NCI-H187 treated with DMSO at 0.1 percent for 48 hours (cell line): Measurements from ENCODE around the gene BMPR1A.

Experiments
- DNase-seq: peaks from one replicate; lab custom pipeline; 2025; lab: John Stamatoyannopoulos, UW

The BMPR1A gene

GRCh38 chr10:86756511-86757112, at the start of gene BMPR1A:
Gene BMPR1A, plus strand, starts transcription at chr10:86756619. Its CDS starts 119,400 bp downstream, at chr10:86876019.
- DNase-seq: no peak

- DNase-seq: no peak
These were observed 49.4 kb upstream of the BMPR1A start for GRCh38 chr10:86706977-86707376.

DNA sequence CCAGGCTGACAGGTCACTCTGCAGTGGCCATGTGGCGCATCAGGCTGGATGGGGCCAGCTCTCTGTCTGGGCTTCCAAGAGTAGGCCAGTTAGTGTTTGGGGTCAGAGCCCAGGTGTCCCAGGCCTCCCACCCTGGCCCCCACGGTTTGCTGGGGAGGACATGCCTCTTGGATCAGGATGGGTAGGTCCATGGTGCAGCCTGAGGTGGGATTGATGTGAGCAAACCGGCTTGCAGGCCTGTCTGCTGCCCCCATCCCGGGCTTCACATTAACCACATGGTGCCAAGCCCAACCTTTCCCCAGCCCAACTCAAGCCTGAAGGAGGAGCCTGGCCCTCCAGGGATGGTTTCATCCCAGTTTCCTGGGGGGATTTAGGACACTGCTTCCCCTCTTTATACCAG, 48.9 kb upstream of the BMPR1A start:
- no peak for DNase-seq

- no peak for DNase-seq
These were observed 48.2 kb upstream of the BMPR1A start for GRCh38 chr10:86708068-86708782.

DNA sequence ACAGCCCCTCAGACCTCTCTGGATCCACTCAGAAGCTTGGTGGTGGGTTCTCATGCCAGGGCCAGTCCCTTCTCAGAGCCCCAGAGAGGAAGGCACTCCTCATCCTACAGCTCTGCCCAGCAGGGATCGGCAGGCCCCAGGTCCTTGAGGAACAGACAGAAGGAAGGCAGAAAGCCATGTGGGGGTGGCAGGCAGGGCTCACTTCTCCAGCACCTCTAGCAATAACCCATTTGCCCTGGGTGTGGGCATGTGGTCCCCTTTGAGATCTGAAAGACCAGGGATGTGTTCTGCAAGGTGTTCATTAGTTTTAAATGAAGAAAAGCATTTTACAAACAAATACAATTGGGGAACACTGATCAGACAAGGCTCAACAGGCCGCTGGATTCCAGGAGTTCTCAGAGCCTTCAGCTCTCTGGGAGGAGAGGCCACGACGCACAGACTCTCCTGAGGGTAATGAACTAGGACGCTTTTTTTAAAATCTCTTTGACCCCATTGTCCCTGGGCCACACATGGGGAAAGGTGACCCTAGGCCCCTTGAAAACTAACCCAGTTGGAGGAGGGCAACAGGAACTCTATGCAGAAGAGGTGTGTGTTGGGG, 47.5 kb upstream of the BMPR1A start:
- no peak for DNase-seq

DNA sequence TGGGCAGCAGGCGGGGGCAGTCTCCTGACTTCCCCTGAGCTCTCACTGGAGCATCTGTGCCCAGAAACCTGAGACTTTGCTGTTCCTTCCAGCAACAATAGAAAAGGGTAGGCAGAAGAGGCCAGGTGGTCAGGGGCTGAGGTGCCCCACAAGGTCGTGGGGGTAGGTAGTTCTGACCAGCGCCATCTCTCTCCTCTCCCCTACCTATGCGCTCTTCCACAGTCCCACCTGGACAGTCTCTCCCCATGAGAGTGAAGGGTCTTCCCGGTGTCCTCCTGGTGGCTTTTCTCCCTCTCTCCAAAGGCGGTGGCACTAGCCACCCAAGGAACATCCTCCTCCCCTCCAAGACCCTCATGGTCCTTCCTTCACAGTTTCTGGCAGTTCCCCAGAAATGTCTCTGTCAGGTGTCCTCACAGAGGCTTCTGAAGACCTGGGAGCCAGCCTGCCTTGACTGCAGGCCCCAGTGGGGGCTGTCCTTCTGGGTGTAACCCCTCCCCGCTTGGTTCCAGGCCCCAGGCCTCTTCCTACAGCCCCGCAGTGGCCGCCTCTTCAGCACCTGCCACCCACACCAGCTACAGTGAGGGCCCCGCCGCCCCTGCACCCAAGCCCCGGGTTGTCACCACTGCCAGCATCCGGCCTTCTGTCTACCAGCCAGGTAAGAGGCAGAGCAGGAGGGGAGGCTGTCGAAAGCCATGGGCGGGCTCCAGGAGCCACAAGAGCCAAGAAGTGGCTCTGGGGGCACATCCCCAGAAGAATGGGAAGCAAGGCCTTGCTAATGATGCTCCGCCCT, 46.8 kb upstream of the BMPR1A start:
- no peak for DNase-seq

- DNase-seq: no peak
These were observed 45.4 kb upstream of the BMPR1A start for GRCh38 chr10:86710987-86711512.

DNA sequence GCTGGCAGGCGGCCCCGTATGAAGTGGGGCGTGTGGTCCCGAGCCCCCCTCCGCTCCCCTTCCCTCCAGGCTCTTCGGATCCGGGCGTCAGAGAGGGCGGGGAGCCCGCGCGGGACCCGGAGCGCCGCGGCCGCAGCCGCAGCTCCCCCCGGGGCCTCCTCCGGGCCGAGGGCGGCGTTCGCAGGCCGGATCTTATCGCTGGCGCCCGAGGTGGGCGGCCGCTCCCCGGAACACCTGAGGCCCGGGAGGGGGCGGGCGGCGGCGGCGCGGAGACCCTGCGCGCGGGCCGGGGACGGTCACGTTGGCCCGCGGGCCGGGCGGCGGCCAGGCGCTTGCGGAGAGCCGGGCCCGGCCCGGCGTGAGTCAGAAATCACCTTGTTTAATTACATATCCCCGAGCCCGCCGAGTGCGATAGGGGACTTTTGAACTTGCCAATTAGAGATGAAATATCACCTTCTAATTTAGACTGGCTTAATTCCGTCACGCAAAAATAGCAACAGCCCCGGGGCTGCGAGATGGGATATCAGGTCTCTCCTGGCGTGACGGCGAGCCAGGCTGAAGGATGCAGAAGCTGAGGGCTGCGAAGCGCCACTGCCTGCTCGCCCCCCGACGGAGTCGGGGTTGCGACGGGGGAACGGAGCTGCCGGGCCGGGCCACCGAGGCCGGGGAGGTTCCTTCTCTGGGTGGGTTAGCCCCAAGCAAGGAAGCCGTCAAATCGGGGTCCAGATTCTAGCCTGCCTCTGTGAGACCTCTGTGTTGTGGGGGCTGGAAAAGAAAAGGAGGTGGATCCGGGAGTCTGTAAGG, 44.7 kb upstream of the BMPR1A start:
- DNase-seq: no peak

DNA sequence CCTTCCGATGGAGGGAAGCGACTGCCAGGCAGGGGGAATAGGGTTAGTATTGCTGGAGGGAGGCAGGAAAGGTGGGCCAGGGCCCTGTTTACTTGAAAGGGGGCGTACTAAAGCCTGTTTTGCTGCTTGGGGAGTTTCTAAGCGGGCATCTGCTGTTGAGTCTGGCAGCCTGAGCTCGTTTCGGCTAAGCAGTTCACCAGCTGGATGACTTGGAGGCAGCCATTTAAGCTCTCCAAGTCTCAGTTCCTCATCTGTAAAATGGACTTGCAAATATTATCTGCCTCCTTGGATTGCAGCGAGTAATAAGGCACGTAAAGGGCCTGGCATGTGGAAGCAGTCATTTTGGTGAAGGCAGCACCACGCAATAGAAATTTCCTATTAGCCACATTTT, 44.1 kb upstream of the BMPR1A start:
- no peak for DNase-seq

GRCh38 chr10:86715156-86715795, 41.1 kb upstream of the BMPR1A start:
- DNase-seq: no peak

DNA sequence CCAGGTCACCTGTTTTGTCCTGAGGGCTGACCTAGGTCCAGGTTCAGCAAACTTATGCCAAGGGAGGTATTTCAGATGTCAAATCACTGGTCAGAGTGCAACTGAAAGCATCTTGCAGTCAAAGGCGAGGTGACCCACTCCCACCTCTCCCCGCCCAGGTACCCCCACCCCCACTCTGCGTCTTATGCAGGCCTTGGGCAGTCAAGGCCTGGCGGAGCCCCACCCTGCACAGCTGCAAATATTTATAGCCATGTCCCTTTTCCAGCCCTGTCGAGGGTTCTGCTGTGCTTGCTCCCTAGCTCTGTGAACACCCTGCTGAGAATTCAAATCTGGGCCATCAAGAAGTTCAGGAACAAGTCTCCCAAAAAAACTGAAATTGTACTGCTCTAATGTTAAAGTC, 40.6 kb upstream of the BMPR1A start:
- DNase-seq: no peak

GRCh38 chr10:86716466-86716865, 40.0 kb upstream of the BMPR1A start:
- no peak for DNase-seq

GRCh38 chr10:86718556-86718955, 37.9 kb upstream of the BMPR1A start:
- DNase-seq: no peak

DNA sequence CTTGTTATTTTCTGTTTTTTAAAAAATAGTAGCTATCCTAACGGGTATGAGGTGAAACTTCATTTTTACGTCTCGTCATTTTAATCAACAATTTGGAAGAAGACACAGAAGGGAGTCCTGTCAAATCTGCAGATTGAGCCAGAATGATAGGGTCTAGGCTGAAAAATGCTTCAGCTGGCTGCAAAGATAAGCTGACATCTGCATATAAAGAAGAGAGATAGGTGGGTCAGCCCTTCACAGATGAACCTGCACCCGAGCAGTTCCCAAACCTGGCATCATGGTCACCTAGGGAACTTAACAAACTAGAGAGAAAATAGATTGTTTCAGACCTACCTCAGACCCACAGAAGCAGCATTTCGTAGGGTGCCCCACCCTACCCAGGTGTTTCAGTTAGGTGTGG, 35.2 kb upstream of the BMPR1A start:
- DNase-seq: no peak

- DNase-seq: no peak
These were observed 33.4 kb upstream of the BMPR1A start for GRCh38 chr10:86723009-86723408.

DNA sequence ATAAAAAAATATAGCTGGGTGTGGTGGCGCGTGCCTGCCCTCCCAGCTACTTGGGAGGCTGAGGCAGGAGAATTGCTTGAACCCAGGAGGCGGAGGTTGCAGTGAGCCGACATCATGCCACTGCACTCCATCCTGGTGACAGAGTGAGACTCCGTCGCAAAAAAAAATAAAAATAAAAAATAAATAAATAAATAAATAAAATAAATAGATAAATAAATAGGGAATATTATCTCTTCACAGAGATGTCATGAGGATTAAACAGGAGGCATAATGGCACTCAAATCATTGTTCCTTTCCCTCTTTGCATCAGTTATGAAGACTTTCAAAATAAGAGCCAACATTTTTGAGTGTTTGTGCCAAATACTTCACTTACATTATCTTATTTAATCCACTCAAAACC, 32.0 kb upstream of the BMPR1A start:
- no peak for DNase-seq

- no peak for DNase-seq
These were observed 30.3 kb upstream of the BMPR1A start for GRCh38 chr10:86725980-86726676.

DNA sequence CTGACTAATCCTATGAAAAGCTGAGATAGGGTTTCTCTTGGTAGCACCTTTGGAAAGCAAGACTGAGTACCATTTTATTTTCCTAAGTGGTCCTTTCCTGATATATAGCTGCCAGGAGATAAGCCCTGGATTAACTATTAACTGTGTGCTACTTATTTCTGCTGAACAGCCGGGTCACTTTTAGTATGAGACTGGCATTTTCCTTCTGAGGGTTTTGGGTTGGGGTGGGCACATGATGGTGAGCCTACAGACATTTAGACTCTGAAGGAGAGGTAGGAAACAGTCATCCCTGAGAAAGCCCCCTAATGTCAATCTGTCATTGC, 29.8 kb upstream of the BMPR1A start:
- no peak for DNase-seq

DNA sequence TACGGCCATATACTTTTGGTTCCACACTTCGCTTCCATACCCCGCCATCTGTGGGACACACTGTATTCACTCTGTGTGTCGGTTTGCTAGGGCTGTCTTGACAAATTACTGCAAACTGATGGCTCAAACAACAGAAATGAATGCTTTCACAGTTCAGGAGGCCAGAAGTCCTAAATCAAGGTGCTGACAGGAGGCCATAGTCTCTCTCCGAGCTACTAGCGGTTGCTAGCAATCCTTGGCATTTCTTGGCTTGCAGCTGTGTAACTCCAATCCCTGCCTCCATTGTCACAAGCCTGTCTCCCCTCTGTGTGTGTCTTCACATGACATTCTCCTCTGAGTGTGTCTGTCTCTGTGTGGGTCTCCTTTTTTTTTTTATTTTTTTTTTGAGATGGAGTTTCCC, 28.9 kb upstream of the BMPR1A start:
- DNase-seq: no peak

DNA sequence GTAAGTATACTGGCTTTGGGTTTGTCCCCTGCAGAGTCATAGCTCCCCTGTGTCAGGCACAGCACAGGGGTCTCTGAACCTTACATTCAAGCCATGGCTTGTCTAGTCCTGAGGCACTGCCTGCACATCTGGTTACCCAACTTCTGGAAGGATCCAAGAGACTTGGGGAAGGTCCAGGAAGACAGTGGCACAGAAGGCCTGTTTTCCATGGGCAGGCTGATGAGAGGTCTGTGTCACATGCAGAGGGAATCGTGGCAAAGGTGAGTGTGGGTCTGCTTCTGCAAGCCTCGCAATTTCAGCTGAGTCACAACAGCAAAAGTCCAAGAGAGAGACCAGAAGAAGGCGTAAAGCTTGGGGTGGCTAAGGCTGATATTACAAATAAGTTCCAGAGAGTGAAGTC, 28.4 kb upstream of the BMPR1A start:
- DNase-seq: no peak

GRCh38 chr10:86729677-86730076, 26.7 kb upstream of the BMPR1A start:
- no peak for DNase-seq
